M059J (cell line): ENCODE data around the gene TNPO2. TPM values are rescaled to one million over a fixed set of nuclear protein-coding genes. Genes with fewer than 3 reads are reported as not detected.
A peak's percentile ranks its signal among the peaks of the same experiment; 100 is the strongest.
"Not testable (repeated sequence)": the region's sequence is repeated elsewhere in the genome, so short reads cannot be mapped to it uniquely, and the experiment has no call there.

Experiments
- DNase-seq: peaks from one replicate; pipeline ENCODE4 v3.0.0-alpha.2; 2012; ENCODE audit warnings: low read depth
- total RNA-seq: library from RNA; depleted of rRNA; stranded (reverse); fragments of >200 nt; shearing (Covaris generic); gene quantifications from 2 replicates; pipeline ENCODE4 v1.2.3, GENCODE V29; 2014

The TNPO2 gene
- total RNA-seq, 1 experiment from 2014 or later = 32.3 TPM

GRCh38 chr19:12706332-12706718 lies 17.4 kb downstream of the TNPO2 start:
- no peak for DNase-seq

DNA sequence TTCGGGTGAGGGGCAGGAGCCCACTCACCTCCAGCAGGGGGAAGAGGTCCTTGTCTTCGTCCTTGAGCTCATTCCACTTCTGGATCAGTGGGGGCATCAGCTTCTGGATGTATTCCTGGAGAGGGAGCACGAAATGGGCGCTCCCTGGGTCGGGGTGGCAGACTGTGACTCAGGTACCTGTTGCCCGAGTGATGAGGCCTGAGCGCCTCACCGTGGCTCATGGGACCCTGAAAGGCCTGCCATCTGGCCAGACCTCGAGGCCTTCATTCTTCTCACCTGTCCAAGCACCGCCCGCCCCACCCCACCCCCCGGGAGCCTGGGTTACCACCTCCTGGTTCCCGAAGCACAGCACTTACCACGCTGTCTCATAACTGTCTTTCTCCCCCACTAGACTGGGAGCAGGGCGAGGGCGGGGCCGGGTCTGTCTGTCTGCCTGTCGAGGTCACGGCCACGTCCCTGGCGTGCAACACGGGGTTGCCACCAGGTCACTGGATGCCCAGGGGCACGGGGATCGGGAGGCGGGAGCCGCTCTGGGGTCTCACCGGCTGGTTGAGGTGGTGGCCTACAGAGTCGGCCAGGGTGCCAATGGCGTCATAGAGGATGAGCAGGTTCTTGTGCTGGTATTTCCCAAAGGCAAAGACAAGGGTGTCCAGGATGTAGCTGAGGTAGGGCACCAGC lies 17.9 kb downstream of the TNPO2 start:
- DNase-seq = no peak

DNA sequence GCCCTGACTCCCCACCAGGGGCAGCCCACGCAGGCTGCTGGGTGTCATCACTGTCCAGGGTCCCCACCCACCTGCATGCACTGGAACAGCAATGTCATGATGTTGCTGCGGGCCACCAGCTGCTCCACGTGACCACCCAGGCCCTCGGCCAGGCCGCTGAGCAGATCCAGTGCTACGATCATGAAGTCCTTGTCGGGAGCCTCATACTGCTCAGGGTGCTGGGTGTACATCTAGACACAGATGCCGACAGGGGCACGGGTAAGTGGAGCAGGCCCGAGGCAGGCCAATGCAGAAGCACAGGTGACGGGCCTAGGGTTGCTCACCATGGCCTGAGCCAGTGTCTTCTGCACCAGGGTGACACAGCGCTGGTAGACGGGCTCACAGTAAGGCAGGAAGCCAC lies 18.6 kb downstream of the TNPO2 start:
- no peak for DNase-seq

DNA sequence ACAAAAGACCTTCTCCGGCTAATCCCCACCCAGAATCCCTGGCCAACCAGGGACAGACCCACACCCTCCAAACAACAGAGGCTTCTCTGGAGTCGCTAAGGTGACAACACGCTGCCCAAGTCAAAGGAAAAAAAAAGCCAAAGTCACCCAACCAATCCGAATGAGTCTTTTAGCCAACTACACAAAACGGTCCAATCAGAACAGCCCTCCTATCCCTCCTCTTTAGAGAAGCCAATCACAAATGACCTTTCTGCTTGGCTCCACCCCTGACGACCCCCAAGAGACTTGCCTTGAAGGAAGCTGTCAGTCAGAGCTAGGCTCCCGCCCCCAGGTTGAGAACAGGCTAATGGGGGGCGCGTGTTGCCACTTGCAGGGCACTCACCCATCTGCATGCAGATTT lies 20.7 kb downstream of the TNPO2 start:
- peak; percentile 38 for DNase-seq

GRCh38 chr19:12701596-12702282 lies 22.0 kb downstream of the TNPO2 start:
- no peak for DNase-seq

- no peak for DNase-seq
Measured at GRCh38 chr19:12698138-12698537, 25.6 kb downstream of the TNPO2 start.

DNA sequence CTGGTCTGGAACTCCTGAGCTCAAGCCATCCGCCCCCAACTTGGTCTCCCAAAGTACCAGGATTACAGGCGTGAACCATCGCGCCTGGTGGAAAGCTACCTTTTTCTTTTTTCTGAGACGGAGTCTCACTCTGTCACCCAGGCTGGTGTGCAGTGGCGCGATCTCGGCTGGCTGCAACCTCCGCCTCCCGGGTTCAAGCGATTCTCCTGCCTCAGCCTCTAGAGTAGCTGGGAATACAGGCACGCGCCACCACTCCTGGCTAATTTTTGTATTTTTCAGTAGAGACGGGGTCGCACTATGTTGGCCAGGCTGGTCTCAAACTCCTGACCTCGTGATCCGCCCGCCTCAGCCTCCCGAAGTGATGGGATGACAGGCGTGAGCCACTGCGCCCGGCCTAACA lies 26.3 kb downstream of the TNPO2 start:
- not testable (repeated sequence) for DNase-seq

- peak; percentile 92 for DNase-seq
Measured at GRCh38 chr19:12696366-12697335, 27.1 kb downstream of the TNPO2 start, which contains the start of gene FBXW9. TSS of gene FBXW9 (minus strand) at chr19:12696631. CDS start at chr19:12696581, 50 bp downstream.

GRCh38 chr19:12695997-12696365 lies 27.8 kb downstream of the TNPO2 start:
- DNase-seq = peak; percentile 9

DNA sequence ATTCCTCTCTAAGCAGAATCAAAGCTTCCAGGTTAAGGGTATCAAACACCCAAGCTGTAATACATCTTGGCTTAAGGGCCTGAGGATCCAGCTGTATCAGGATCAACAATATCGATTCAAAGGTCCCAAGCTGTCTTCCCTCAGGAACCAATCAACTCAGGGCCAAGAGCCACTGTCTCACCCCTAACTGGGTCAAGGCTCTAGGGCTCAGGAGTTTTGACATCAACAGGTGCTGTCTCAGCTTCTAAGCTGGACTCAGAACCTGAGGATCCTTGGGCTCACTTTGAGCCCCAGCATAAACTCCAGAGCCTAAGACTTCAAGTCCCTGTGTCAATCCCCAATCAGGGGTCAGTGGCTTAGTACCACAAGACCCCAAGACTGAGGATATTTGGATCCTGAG lies 28.2 kb downstream of the TNPO2 start:
- no peak for DNase-seq

DNA sequence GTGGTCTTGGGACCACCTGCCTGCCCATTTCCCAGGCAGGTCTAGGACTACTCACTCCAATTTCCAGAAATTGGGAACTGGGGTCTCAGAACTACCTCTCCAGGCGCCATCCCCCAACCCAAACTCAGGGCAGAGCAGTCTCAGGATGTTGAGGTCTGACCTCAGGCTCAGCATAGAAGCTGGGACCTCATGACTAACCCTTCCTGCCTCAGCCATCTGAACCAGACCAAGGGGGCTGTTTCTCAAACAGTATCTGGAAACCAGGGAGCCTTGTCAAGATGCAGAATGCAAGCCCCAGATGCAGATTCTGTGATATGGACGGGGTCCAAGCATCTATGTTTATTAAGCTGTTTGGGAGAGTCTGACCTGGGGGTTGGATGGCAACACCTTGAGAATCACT lies 28.6 kb downstream of the TNPO2 start:
- DNase-seq = no peak

- no peak for DNase-seq
Measured at GRCh38 chr19:12694641-12695040, 29.1 kb downstream of the TNPO2 start.

- DNase-seq = no peak
Measured at GRCh38 chr19:12692960-12693359, 30.8 kb downstream of the TNPO2 start.

- no peak for DNase-seq
Measured at GRCh38 chr19:12689581-12690216, 34.0 kb downstream of the TNPO2 start.

DNA sequence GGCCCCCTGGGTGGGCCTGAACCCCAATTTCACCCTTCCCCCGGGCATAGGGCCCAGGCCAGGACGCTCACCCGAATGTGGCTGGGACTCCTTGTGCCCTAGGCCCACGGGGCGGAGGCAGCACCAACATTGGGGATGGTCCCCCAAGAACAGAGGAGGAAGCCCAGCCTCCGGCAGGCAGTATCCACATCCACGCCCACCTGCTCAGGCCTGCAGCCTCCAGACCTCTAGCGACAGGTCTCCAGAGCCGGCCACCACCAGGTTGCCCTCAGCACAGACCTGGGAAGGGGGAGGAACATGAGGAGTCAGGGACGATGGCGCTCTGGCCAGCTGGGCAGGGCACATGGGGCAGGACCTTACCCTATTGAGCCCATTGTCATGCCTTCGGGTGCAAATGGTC lies 34.7 kb downstream of the TNPO2 start:
- DNase-seq = no peak

DNA sequence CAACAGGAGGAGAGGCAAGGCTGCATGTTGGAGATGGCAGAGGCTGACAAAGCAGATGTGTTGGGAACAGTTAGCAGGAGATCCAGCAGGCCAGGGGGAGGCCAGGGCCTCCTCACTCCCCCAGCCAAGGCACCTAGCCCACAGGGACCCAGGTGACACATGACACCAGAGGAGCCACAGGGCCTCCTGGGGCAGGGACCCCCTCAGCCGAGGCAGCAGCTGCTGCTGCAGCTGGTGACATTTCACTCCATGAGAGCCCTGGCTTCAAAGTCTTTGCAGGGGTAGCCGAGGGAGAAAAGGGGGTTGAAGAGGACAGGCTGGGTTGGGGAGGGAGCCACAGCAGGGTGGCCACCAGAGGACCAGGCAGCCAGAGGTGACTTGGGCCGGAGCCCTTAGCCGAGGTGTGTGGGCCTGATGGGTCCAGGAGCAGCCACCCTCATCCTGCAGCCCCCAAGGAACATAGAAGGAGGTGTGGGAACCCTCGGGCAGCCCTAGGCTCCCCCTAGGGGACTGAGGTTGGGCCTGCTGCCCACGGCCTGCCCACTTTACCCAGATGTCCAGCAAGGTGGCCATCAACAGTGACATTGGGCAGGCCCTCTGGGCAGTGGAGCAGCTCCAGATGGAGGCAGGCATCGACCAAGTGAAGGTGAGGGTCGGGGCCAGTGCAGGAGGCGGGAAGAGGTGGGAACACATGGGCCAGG lies 36.1 kb downstream of the TNPO2 start, which contains the start of gene GNG14:
Gene GNG14, plus strand, starts transcription at position 503 of the 701 bp plus-strand sequence. Its CDS starts 51 bp downstream, at position 554.
- DNase-seq = no peak

- DNase-seq = no peak
Measured at GRCh38 chr19:12685831-12686230, 37.9 kb downstream of the TNPO2 start.

DNA sequence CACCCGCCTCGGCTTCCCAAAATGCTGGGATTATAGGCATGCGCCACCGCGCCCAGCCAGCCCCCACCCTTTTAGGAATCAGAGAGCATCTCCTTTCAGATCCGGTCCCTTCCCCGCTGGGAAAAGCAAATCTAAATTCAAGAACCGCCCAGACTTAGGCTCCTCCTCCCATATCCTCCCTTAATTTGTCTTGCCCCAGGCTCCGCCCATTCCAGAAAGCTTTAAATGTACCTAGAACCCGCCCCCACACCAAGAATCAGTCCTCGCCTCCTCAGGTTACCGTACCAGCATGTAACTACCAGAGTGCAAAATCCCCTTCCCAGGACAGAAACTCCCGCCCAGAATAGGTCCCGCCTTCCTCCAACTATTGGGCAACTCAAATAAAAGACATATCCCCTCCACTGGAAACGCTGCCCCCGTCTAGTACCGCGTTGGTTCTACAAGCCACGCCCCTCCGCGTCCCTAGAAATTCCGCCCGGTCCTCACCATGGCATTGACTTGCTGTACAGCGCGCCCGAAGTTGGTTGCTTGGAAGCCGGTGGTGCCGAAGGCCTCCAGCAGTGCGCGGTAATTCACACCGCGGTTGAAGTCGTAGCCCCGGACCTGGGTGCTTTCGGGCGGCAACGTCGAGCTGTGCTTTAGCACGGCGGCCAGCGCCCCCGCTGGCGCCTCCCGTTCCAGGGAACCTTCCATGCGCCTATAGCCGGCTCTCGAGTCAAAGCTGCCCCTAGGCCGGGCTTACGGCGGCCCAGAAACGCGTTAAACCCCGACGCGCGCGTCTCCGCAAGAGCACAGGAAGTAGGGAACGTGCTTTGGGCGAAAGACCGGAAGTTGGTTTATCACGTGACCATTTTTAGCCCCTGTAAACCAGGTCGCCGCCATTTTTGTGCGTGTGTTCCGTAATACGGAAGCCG lies 42.4 kb downstream of the TNPO2 start, which contains the start of gene DHPS:
Gene DHPS, minus strand, starts transcription at position 807 of the 914 bp plus-strand sequence. Its CDS starts 114 bp downstream, at position 693.
- peak; percentile 98 for DNase-seq

DNA sequence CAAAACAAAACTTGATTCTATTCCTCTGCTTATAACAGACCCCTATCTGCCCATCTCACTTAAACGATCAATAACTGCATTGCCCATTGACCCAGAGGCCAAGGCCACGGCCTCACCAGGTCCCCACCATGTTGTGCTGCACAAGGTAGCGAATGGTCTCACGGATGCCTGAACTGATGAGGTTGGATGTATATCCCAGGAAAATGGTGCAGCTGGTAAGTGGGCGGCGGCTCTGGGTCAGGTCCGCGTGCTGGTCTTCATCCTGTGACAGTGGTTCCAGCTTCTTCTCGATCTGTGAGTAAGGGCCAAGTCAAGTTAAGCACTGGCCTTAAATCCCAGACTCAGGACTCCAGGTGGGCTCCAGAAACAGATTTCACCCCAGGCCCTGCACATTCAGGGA lies 43.7 kb downstream of the TNPO2 start:
- no peak for DNase-seq

GRCh38 chr19:12678039-12678438 lies 45.7 kb downstream of the TNPO2 start:
- DNase-seq = not testable (repeated sequence)
